ENCODE results near the gene TGM1.
"Not testable (repeated sequence)": the region's sequence is repeated elsewhere in the genome, so short reads cannot be mapped to it uniquely, and the experiment has no call there.

Gene TGM1

DNA sequence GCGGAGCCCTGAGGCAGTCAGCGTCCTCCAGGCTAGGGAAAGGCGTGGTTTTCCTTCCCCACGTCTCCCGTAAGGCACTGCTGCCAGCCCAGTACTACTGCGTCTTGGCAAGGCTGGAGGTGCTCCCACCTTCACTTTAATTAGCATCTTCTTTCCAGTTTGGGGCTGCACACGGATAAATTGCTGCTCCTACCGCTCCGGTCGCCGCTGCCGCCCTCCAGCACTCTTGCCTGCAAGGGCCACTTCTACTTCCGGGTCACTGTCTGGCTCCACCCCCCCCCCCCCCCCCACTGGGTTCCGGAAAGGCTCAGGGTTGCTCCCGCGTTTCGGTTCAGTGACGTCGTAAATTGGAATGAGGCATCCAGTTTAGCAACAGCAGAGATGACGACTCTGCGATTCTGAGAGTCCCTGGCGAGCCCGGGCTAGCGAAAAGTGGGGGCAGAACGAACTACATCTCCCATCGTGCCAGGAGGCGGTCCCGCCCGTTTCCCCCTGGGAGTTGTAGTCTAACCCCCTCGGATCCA is 30.8 kb downstream of the TGM1 start, which contains the start of gene NEDD8:
TSS of gene NEDD8 (minus strand) at position 247 of the 524 bp plus-strand sequence. CDS start at position 147, 100 bp downstream.
- DNase-seq, result peak; percentile 89

- peak; percentile 38 for DNase-seq
Measured at GRCh38 chr14:24231263-24232120, 31.5 kb downstream of the TGM1 start.

DNA sequence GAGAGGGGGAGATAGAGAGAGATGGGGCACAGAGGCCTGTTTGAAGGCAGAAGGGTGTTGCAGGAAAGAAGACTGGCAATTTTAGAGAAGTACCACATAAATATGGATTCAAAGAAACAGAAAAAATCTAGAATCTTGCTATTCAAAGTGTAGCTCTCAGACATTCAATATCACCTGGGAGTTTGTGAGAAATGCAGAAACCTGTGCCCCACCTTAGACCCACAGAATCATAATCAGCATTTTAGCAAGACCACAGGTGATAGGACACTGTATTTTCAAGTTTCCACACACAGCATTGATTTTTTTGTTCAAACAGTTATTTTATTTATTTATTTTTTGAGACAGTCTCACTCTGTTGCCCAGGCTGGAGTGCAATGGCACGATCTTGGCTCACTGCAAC is 34.1 kb downstream of the TGM1 start:
- DNase-seq, result no peak

DNA sequence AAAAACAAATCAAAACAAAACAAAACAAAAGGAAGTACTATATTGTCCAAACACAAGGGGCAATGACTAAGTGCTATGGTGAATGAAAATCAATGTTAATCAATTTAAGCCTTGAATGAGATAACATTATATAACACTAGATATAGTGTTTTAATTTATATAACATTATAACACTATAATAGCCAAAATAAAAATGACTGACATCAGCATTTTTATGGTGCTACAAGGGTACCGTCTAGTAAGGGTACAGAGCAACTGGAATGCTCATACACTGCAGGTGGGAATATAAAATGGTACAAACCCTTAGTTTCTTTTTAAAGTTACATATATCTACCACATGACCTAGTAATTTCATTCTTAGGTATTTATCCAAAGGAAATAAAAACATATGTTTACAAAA is 36.5 kb downstream of the TGM1 start:
- DNase-seq, result no peak

DNA sequence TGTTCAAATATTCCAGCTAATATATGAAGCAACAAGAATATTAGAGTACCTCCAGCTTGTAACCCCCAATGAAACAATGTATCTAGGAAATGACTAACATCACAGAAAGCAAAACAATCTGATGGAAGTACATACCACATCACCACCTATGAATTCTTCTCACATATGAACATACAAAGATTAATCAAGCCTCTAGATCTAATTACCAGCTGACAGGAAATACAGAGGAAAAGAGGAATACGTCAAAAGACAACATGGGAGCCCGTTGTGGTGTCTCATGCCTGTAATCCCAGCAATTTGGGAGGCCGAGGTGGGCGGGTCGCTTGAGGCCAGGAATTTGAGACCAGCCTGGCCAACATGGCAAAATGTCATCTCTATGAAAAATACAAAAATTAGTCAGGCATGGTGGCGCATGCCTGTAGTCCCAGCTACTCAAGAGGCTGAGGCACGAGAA is 38.3 kb downstream of the TGM1 start:
- no peak for DNase-seq

DNA sequence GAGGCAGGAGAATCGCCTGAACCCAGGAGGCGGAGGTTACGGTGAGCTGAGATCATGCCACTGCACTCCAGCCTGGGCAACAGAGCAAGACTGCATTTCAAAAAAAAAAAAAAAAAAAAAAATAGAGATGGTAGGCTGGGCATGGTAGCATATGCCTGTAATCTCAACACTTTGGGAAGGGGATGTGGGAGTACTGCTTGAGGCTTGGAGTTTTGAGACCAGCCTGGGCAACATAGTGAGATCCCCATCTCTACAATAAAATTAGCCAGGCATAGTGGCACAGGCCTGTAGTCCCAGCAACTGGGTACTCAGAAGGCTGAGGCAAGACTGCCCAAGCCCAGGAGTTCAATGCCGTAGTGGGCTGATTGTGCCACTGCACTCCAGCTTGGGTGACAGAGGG is 40.0 kb downstream of the TGM1 start:
- not testable (repeated sequence) for DNase-seq

- no peak for DNase-seq
Measured at GRCh38 chr14:24219521-24219920, 43.5 kb downstream of the TGM1 start.

- DNase-seq, result no peak
Measured at GRCh38 chr14:24219080-24219479, 43.9 kb downstream of the TGM1 start.

DNA sequence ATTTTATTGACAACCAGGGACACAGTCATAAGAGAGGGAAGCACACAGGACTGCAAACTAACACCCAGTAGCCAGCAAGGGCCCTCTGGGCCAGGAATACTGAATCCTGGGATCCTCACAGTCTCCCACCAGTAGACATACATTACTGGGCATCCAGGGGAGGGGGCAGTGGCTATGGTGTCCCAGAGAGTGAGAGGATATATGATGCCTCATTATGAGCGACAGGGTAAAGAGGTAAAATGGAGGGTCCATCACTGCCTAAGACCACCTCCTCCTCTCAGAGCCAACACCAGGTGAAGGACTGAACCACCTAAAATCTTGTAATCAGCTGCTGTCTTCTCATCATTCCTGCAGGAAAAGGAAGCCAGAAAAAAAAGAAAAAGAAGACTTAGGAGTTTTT is 46.1 kb downstream of the TGM1 start:
- not testable (repeated sequence) for DNase-seq

DNA sequence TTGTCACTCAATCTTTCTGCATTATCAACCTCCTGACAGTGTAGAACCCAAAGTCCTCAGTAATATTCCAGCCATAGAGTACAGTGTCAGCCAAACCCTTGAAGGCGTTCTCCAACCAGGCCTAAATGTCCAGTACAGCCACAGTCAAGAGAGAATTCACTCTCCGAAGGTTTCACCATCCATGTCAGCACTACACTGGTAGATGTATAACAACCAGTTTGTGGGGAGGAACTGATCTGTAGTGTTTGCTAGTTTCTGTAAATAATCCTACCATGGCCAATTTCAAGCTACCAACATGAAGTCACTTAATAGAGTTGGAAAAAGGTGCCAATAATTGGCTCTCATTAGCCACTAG is 46.7 kb downstream of the TGM1 start:
- DNase-seq, result no peak

DNA sequence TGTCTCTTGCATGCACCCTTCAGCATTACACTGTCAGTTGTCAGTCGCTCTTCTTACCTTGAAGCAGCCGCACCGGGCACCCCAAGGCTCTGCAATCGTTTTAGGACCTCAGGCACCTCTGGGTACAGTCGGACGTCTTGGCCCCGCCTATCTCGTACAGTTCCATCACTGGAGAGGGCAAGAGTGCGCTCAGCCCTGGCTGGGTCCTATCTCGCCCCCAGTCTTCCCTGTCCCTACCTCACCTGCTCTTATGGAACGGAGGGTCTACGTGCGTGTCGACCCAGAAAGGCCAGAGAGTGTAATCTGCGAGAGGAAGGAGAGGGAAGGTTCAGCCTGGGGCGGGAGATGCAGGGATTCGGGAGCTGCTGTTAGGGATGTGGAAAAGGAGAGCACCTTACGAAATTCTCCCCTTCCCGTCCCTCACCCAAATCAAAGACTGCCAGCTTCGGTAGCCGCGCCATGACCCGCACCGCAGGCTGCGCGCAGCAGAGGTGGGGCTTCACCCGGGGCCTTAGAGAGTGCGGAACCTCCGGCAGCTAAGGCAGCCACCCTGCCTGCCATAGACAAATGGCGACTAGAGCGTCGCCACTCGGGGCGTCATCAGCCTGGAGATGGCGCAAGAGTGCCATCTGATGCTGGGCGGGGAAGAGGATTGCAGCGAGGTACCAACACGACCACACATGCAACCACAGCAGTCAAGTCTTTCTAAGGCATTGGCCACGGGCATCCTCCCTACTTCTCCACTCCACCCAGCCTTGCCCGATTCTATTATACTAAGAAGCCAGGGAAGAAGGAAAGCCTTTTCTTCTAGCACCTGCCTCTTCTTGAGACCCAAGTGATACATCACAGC is 47.3 kb downstream of the TGM1 start, which contains the start of gene MDP1:
TSS of gene MDP1 (minus strand) at position 572 of the 850 bp plus-strand sequence. CDS start at position 461, 111 bp downstream.
- DNase-seq, result peak; percentile 92

- no peak for DNase-seq
Measured at GRCh38 chr14:24213866-24214662, 48.9 kb downstream of the TGM1 start.

DNA sequence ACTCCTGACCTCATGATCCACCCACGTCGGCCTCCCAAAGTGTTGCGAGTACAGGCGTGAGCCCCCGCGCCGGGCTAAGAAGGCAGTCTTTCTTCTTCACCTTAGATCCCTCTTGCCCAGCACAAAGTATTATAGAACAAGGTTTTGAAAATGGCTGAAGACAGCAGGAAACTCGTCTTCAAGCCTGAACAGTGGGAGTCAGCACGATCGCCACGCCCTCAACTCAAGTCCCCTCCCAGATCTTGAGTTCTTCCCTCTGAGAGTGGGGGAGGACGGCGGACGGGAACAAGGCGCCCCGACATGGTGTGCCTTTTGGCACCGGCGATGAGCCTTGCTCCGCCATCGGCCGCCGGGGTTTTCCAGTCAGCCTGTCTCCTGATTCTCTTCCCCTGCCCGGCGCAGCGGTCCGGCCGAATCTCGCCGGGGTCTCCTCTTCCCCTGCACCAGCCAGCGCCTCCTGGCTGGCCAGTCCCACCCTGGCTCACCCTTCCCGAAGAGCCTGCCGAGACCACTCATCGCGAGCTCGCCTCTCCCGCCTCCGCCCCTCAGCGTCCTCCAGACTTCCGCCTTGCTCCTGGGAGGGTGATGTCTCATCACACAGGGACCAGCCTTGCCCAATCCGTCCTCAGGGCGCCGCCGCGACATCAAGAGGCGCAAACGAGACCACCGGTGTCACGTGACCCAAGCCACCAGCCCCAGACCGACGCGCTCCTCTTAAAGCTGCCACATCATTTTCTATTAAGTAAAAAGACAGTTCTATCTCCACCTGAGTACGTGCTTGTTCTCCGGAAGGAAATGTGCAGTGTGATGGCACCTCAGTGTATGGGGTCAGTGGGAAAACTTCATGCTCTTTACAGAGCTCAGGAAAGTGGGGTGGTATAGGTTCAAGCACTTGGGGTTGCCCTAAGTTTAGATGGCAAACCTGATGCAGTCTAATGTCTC is 49.8 kb downstream of the TGM1 start, which contains the start of gene CHMP4A:
TSS of gene CHMP4A (minus strand) at position 565 of the 942 bp plus-strand sequence. CDS start at position 516, 49 bp downstream.
- peak; percentile 97 for DNase-seq

DNA sequence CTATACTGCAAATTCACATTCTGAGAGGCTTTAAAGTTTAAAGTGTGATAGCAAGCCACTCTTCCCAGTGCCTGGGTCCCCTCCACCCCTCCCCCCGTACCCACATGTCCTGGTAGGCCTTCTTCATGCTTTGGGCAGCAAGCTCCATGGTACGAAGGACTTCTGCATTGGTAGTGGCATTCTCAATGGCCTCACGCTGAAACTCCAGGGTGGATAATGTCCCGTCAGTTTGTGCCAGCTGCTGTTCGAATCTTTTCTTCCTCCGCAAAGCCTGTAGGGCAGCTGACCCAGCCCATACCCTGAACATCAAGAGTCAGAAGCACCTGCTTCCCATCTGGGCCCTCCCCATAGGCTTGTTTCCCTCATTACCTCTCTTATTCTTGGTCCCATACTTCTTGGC is 51.7 kb downstream of the TGM1 start:
- no peak for DNase-seq

DNA sequence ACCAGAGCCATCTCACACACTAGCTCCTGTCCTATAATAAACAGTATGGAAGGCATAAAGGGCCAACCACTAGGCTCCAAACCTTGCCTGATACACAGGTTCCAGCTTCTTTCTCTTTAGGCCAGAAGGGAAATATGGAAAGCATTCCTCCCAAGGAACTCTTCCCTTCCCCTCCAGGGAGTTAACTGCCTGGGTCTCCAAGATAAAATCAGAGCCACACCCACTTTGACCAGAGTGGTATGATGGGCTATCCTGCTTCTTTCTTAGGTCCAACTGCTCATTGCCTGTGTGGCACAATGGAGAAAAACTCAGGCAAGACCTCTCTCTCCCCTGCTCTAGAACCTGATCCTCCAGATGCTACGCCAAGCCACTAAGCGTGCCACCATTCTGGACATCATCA is 55.4 kb downstream of the TGM1 start:
- no peak for DNase-seq

- no peak for DNase-seq
Measured at GRCh38 chr14:24207104-24207551, 55.8 kb downstream of the TGM1 start.

- no peak for DNase-seq
Measured at GRCh38 chr14:24206260-24207103, 56.5 kb downstream of the TGM1 start.

GRCh38 chr14:24204163-24205146 is 58.5 kb downstream of the TGM1 start:
- no peak for DNase-seq
